AG04449 (cell line): Measurements from ENCODE around the gene OR5D16.
"Not testable (repeated sequence)": the region's sequence is repeated elsewhere in the genome, so short reads cannot be mapped to it uniquely, and the experiment has no call there.

Experiments
- CTCF ChIA-PET: fragments of 350-600 bp; formaldehyde crosslinking; extraction: SDS; loops from one replicate; lab custom pipeline; 2021; ENCODE audit warnings: antibody characterized with exemption; lab: Yijun Ruan, JAX
- POLR2A ChIA-PET: fragments of 400-600, 350-600 bp; formaldehyde crosslinking; extraction: SDS; loops from one replicate; lab custom pipeline; 2020; ENCODE audit warnings: antibody characterized with exemption, inconsistent platforms; lab: Yijun Ruan, JAX
- DNase-seq: peaks from one replicate; pipeline ENCODE4 v3.0.0-alpha.2; 2010; ENCODE audit warnings: low read depth, low spot score
- H3K4me3 ChIP-seq: 2 replicates; pipeline ENCODE4 v1.5.1; 2011; ENCODE audit warnings: low read depth, mild to moderate bottlenecking, control low read depth, low read length

The OR5D16 gene

GRCh38 chr11:55884995-55885394, 46.4 kb downstream of the OR5D16 start:
- POLR2A ChIA-PET, H3K4me3 ChIP-seq, DNase-seq, CTCF ChIA-PET: not testable (repeated sequence)

GRCh38 chr11:55885481-55885880, 46.9 kb downstream of the OR5D16 start:
- POLR2A ChIA-PET, CTCF ChIA-PET, DNase-seq, H3K4me3 ChIP-seq: not testable (repeated sequence)
